Fibroblast of villous mesenchyme (primary cell): ENCODE results near the gene TNFRSF1B. TPM values are rescaled to one million over a fixed set of nuclear protein-coding genes. Genes with fewer than 3 reads are reported as not detected.

Experiments used
- DNase-seq: peaks from one replicate; pipeline ENCODE4 v3.0.0-alpha.2; 2010; ENCODE audit warnings: low read depth
- H3K4me3 ChIP-seq: 2 replicates; pipeline ENCODE4 v1.5.1; 2011; ENCODE audit warnings: low read depth, mild to moderate bottlenecking, low read length
- total RNA-seq: library from RNA; depleted of rRNA; stranded (reverse); fragments of >200 nt; gene quantifications from 2 replicates; pipeline ENCODE4 v1.2.3, GENCODE V29; 2012
- TF ChIP-seq, protein P1 (sequence below): IDR thresholded peaks from 2 replicates; pipeline ENCODE4 v1.5.1; 2012; ENCODE audit warnings: low read depth, mild to moderate bottlenecking, low read length; ENCODE audit not compliant: insufficient read depth

The TNFRSF1B gene
- total RNA-seq, result 8.7 and 25.9 TPM in 2 replicates

DNA sequence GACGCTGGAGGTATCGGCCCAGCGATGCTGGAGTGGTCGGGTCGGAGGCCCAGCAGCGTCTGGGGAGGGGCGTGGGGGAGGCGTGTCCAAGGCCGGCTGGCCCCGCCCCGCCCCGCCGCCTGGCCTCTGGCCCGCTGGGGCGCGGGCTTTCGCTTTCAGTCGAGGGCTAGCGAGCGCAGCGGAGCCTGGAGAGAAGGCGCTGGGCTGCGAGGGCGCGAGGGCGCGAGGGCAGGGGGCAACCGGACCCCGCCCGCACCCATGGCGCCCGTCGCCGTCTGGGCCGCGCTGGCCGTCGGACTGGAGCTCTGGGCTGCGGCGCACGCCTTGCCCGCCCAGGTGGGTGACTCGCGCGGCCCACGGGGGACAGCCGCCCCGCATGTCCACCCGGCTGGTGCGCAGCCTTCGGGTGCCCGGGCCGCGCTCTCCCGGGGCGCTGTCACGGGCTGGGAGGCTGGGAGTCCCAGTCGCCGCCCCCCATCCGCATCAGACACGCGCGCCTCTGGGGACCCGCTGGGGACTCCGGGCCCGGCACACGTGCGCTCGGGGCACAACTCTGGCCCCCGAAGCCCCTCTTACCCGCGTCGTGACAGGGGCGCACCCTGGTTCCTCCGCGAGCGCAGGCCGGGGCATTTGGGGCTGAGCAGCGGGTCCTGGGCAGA lies at the start of gene TNFRSF1B:
Gene TNFRSF1B (plus strand): TSS at position 158 of the 659 bp plus-strand sequence. CDS start 101 bp downstream, at position 259.
- H3K4me3 ChIP-seq, result peak within 1 kb of the TSS; percentile 73
- DNase-seq, result peak; percentile 60
- TF ChIP-seq, protein P1, sequence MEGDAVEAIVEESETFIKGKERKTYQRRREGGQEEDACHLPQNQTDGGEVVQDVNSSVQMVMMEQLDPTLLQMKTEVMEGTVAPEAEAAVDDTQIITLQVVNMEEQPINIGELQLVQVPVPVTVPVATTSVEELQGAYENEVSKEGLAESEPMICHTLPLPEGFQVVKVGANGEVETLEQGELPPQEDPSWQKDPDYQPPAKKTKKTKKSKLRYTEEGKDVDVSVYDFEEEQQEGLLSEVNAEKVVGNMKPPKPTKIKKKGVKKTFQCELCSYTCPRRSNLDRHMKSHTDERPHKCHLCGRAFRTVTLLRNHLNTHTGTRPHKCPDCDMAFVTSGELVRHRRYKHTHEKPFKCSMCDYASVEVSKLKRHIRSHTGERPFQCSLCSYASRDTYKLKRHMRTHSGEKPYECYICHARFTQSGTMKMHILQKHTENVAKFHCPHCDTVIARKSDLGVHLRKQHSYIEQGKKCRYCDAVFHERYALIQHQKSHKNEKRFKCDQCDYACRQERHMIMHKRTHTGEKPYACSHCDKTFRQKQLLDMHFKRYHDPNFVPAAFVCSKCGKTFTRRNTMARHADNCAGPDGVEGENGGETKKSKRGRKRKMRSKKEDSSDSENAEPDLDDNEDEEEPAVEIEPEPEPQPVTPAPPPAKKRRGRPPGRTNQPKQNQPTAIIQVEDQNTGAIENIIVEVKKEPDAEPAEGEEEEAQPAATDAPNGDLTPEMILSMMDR, result no peak

DNA sequence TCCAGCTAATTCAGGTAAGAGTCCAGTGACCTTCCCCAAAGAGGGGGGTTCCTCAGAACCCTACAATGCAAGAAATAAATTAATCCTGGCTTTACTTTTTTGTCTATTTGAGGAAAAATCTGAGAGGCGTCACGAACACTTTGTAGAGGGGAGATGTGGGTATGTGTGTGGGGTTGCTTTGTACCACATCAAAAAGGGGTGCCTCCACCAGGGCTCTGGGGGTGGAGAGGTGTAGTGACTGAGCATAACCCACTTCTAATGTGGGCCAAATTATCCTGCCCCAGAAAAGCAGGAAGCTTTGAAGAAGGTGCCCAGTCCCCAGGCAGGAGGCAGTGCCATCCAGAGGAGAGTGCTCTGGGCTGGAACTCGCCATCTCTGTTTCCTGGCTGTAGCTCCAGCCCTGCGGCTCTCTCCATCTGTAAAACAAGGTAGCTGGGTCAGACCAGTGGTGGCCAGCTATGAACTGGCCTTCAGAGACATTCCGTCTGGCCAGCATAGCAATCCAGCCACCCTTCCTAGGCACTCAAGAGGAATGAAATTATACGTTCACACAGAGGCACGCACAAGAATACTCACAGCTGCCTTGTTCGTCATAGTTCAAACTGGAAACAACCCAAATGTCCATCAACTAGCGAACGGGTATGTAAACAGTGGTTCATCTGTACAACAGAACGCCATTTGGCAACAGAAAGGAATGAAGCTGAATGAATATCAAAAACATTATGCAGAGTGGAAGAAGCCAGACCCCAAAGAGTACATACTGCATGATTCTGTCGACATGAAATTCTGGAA lies 45.4 kb upstream of the TNFRSF1B start:
- H3K4me3 ChIP-seq, result no peak overlapping the region
- DNase-seq, result peak; percentile 92
- TF ChIP-seq, protein P1, result no peak

DNA sequence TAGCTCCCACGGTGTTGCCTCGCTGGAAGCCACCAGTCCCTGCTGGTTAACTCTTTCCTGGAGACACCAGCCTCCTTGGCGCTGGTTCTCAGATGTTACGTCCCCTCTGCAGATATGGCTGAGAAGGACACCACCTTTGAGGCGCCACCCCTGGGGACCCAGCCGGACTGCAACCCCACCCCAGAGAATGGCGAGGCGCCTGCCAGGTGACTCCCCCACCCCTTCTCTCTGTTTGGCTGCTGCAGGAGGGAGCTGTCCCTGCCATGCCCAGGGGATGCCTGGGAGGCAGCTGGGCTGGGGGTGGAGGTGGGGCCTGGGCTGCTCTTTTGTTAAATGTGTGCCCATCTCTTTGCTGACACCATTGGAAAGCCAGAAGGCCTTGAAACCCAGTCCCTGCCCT lies 43.6 kb upstream of the TNFRSF1B start:
- no peak for DNase-seq
- H3K4me3 ChIP-seq, result no peak overlapping the region
- TF ChIP-seq, protein P1, result no peak

DNA sequence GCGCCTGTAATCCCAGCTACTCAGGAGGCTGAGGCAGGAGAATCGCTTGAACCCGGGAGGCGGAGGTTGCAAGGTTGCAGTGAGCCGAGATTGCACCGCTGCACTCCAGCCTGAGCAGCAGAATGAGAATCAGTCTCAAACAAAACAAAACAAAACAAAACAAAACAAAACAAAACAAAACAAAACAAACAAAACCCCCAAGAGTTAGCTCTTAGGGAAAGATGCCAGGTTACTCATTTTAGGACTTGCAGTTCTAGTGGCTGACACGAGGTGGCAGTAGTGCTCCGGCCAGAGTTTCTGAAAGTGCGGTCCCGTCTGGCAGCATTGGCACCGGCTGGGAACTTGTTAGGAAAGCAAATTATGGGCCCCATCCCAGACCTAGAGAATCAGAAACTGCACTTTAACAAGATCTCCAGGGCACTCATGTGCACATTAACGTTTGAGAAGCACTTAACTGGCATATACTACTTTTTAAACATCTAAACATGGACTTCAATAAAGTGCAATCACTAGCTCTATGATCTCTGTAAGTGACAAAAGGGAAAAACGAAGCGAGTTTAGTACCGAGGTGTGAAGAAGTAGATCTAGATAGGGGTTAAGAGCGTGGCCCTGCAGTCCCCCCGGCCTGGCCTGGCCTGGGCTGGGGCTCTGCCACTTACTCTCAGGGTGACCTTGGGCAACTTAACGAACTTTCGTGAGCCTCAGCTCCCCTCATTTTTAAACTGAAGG lies 41.9 kb upstream of the TNFRSF1B start:
- TF ChIP-seq, protein P1, result peak; percentile 97
- H3K4me3 ChIP-seq, result no peak overlapping the region
- peak; percentile 75 for DNase-seq

DNA sequence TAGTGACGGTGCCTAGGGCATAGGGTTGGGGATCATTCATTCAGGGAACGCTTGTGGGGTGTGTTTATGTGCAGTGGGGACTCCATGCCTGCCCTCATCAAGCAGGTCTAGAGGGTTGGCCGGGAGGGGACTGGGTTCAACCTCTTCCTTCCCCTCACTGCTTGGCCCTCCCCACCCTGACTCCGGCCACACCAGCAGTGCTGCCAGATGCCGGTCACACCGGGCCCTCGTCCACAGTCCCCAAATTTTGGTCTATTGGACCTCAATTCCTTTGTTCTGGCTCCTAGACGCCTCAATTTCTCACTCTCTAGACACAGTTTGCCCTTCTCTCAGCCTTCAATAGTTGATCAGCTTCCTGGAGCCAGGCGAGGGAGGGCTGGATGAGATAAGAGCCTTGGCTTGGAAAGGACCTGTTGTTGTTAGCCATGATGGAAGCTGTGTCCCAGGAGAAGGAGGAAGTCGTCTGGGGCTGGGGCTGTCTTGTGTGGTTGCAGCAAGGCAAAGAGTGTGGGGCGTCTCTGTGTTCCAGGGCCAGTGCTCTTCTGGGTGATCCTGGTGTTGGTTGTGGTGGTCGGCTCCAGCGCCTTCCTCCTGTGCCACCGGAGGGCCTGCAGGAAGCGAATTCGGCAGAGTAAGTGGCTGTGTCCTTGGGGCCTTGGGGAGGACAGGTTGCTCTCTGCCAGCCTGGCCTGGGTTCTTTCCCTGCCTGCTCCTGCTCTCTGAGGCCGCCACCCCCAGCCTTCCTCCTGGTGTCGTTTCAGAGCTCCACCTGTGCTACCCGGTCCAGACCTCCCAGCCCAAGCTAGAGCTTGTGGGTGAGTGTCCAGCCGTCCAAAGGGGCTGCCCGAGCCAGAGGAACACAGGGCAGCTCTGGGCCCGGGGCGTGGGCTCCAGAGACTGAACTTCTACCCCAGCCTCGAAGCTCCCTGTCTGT lies 41.1 kb upstream of the TNFRSF1B start:
- TF ChIP-seq, protein P1, result no peak
- no peak for DNase-seq
- no peak overlapping the region for H3K4me3 ChIP-seq

DNA sequence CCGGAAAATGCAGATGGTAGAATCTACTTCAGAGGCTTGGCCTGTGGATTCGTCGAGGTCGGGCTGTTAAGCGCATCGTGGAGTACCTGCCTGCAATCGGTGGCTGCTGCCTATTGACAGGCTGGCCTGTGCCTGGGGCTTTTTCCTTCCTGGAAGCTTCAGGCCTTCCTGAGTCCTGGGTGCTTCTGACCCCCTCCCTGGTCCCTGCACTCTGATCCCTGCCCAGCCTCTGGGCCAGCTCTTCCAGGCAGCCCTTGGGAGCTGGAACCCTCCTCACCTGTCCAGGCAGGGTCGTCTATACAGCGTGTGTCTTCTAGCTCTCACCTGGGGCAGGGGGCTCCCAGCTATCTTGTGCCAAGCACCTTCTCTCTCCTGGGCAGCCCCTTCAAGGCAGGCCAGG lies 40.0 kb upstream of the TNFRSF1B start:
- TF ChIP-seq, protein P1, result no peak
- no peak overlapping the region for H3K4me3 ChIP-seq
- DNase-seq, result no peak
